Occipital lobe (tissue), 2 donors: ENCODE data around the gene DENND5B. TPM values are rescaled to one million over a fixed set of nuclear protein-coding genes. Genes with fewer than 3 reads are reported as not detected.
"Not testable (repeated sequence)": the region's sequence is repeated elsewhere in the genome, so short reads cannot be mapped to it uniquely, and the experiment has no call there.

Source experiments
- DNase-seq: peaks from one replicate; lab custom pipeline; 2025; lab: John Stamatoyannopoulos, UW
- total RNA-seq: library from RNA; depleted of rRNA; stranded (reverse); fragments of >200 nt; gene quantifications from one replicate; pipeline ENCODE4 v1.2.3, GENCODE V29; 2014

The DENND5B gene
- total RNA-seq, 1 donor from 2014 or later = 57.1 TPM

DNA sequence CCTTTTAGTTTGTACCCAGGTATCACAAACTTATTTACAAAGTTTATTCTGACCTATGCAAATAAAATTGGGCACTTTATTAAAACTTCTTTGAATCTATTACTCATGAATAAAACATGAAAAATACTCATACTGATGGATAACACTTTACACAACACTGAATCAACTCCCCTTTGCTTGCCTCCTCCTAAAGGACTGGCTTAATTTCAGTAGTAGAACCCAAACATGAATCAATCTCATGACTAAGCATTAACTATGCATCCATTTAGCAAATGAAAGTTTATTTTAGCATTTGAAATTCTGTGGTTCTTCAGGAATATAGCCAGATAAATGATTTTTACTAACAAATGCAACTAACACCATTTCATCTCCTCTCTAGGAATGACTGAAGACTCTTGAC, 32.4 kb downstream of the DENND5B start:
- DNase-seq = no peak

DNA sequence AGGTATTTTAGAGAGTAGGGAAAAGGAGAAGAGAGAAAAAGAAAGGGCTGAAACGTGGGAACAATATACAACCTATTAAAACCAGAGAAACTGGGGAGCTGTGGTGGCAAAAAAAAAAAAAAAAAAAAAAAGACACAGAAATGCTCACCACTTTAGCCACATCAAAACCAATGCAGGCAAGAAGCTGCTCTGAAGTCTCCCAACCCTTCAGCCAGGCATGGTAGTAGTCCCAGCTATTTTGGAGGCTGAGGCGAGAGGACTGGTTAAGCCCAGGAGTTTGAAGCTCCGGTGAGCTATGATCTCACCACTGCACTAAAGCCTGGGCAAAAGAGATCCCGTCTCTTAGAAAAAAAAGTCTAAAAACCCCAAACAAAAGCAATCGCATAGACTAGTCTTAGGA, 33.2 kb downstream of the DENND5B start:
- no peak for DNase-seq

DNA sequence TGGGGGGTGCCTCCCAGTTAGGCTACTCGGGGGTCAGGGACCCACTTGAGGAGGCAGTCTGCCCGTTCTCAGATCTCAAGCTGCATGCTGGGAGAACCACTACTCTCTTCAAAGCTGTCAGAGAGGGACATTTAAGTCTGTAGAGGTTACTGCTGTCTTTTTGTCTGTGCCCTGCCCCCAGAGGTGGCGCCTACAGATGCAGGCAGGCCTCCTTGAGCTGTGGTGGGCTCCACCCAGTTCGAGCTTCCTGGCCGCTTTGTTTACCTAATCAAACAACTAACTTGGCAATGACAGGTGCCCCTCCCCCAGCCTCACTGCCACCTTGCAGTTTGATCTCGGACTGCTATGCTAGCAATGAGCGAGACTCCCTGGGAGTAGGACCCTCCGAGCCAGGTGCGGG, 35.5 kb downstream of the DENND5B start:
- DNase-seq = not testable (repeated sequence)

DNA sequence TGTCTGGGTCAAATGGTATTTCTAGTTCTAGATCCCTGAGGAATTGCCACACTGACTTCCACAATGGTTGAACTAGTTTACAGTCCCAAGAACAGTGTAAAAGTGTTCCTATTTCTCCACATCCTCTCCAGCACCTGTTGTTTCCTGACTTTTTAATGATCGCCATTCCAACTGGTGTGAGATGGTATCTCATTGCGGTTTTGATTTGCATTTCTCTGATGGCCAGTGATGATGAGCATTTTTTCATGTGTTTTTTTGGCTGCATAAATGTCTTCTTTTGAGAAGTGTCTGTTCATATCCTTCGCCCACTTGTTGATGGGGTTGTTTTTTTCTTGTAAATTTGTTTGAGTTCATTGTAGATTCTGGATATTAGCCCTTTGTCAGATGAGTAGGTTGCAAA, 40.3 kb downstream of the DENND5B start:
- DNase-seq = not testable (repeated sequence)

DNA sequence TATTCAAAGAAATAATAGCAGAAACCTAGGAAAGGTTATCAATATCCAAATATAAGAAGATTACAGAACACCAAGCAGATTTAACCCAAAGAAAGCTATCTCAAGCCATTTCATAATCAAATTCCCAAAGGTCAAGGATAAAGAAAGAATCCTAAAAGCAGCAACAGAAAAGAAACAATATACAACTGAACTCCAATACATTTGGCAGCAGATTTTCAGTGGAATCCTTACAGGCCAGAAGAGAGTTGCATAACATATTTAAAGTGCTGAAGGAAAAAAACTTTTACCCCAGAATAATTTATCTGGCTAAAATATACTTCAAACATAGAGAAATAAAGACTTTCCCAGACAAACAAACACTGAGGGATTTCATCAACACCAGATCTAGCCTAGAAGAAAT, 54.3 kb downstream of the DENND5B start:
- DNase-seq = no peak

DNA sequence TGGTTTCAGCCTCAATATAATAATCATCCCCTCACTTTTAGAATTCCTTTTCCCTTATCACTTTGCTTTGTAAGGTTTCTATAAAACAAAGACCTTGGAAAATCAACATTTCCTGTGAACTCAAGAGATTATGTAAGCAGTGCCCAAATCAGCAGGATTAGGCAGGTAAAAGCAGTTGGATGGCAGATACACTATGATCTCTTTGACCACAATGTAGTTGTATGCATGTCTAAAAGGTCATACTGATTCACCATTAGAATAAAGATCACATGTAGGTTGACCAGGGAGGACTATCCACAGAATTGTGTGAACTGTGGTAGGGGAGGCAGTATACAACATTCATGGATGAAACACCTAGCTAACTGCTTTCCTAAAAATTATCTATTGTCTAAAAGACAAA, 57.5 kb downstream of the DENND5B start:
- no peak for DNase-seq

DNA sequence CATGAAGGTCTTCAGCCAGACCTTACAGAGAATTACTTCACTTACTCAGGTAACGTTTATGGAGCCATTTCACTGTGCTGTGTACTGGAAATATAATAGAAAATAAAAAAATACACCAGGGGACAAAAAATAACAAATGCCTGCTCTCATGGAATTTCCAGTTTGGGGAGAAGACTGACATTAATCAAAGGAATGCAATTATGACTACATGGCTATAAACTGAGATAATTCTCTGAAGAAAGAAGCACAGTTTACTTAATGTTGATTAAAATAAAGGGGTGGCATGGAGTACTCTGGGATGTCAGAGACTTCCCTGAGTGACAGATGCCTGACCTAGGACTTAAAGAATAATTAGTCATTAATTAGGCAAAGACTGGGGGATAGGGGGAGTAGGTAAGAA, 59.0 kb downstream of the DENND5B start:
- no peak for DNase-seq

DNA sequence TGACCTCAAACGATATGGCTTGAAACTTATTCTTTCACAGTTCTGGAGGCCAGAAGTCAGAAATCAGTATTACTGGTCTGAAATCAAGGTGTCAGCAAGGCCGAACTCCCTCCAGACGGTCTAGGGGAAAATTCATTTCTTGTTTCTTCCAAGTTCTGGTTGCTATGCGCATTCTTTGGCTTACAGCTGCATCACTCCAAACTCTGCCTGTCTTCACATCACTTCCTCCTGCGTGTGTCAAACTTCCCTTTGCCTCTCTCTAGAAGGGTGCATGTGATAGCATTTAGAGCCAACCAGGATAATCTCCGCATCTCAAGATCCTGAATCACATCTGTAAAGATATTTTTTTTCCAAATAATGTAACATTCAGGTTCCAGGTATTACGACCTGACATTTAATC, 62.8 kb downstream of the DENND5B start:
- no peak for DNase-seq

DNA sequence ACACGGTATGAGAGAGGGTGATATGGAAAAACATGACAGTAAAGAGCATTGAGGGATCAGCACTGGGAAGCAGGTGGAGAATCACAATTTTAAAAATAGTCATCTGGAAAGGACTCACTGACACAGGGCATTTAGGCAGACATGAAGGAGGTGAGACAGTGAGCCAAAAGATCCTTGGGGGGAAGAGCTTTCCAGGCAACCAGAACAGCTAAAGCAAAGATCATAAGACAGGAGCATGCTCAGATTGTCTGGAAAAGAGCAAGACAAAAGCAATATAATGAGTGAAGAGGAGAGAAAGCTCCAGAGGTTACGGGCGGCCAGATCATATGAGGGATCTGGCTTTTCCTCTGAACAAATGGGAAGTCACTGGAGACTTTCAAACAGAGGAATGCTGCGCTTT, 63.9 kb downstream of the DENND5B start:
- DNase-seq = no peak

DNA sequence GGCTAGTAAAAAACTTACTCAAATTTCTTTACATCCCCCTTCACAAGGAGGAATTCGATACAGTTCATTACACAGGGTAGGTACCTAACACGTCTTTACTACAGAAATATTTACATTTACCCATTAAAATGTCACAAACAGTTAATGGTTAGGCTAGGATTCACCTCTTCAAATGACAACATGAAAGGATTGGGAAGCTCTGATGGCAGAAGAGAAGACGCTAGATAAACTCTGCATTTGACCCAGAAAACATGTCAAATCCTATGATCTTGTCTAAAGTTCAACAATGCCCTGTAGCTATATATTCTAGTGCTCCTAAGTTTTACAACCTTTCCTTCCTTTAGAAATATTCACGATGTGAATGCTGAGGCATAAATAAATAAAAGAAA, 64.8 kb downstream of the DENND5B start:
- no peak for DNase-seq

DNA sequence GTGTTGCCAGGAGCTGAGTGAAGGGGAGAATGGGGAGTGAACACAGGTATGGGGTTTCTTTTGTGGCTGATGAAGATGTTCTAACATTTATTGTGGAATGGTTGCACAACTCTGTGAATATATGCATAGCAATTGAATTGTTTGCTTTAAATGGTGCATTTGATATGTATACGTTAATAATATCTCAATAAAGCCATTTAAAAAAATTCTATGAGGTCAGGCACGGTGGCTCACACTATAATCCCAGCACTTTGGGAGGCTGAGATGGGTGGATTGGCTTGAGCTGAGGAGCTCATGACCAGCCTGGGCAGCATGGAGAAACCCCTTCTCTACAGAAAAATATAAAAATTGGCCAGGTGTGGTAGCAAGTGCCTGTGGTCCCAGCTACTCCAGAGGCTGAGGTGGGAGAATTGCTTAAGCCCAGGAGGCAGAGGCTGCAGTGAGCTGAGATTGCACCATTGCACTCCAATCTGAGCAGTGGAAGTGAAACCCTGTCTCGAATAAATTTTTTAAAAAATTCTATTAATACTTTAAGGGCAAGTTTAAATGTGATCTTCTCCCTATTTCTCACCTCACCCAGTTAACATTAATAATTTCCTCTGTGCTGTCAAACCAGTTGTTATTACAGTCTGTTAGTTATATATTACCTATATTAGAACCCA, 65.3 kb downstream of the DENND5B start:
- no peak for DNase-seq

DNA sequence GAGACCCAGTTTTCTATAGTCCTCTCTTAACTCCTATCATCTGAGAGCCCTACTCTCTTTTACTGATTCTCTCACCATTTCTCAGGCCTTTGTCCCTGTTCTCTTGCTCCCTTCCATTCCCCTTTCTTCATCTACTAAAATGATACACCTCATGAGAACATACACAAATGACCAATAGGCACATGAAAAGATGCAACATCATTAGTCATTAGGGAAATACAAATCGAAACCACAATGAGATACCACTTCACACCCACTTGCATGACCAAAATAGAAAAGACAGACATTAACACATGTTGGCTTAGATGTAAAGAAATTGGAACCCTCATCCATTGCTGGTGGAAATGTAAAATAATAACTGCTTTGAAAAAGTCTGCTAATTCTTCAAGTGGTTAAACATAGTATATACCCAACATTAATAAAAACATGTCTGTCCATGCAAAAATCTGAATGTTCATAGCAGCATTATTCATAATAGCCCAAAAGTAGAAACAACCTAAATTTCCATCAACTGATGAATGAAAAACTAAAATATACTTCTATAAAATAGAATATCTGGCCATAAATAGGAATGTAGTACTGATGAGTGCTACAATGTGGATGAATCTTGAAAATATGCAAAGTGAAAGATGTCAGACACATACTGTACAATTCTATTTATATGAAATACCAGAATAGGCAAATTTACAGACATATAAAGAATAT, 66.0 kb downstream of the DENND5B start:
- DNase-seq = no peak

DNA sequence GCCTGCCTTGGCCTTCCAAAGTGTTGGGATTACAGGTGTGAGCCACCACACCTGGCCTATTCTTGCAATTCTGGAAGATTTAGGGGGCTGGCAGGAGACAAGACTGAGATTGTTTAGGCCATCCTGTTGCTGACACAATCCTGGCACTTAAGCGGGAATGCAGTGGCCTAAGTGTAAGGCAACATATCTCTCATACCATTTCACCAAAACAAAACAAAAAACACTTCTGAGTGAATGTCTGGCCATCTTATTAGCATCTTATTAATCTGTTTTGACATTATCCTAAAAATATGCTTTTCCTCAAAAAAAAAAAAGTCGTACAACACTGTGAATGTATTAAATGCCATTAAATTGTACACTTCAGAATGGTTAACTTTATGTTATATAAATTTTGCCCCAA, 67.6 kb downstream of the DENND5B start:
- no peak for DNase-seq

DNA sequence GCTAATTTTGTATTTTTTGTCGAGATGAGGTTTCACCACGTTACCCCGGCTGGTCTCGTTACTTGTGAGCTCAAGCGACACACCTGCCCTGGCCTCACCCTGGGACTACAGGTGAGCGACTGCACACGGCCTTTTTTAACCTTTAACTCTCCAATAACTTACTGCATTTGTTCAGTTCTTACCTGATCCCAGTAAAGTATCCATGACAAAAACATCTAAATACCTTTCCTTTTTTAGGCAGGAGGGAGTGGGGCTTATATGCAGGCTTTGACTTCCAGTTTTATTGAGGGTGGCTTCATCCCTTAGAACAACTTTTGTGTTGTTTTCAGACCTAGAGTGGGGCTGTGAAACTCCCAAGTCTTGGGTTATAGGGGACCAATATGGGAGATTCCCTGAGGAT, 68.3 kb downstream of the DENND5B start:
- DNase-seq = no peak

DNA sequence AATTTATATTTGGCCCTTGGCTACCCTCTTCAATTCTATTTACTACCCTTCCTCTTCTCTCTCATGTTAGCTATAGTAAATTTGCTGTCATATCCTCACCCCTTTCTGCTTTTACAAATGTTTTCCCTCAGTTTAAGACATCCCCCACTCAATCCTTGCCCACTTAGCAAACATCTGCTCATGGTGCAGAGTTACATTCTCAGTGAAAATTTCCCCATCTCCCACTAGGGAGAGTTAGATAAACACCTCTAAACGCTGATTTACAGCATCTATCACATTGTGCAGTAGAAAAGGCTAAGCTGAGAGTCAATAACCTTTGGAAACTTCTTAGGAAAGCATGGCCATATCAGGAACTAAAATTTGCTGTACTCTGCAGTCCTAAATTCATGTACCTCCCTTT, 69.0 kb downstream of the DENND5B start:
- DNase-seq = no peak

DNA sequence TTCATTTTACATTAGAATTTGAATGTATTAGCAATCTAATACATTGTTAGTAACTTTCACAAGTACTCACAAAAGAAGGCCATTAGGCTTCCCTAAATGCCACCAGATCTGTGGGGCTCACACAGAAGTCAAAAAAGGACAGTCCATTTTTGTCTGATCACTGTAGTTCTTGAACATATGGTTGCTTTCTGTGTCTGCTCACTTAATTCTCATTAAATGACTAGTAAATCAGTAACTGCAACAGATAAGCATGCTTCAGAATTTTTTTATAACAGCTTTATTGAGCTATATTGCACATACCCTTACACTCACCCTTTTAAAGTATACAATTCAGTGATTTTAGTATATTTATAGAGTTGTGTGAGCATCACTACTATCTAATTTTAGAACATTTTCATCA, 71.4 kb downstream of the DENND5B start:
- DNase-seq = no peak

DNA sequence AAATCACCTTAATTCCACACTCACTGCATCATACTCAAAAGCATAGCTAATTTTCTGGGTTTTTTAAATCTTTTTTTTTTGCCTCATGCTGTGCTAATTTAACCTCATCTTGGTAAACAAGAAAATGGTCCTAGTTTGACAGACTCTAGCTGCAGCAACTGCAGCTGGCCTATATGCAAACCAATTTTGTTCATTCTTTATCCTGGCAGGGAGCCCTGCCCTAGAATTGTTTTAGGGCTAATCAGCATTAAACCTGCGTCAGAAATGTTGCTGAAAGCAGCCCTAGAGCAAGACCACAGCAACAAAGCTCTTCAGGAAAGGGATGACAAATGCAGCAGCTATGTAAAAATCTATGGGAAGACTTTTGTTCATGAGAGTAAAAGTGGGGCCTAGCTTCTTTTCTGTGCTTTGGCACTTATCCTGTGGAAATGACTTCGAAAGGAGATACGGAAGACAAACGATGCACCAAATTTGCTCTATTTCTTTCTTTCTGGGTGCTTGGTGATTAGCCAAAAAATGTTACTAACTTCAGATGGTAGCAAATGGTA, 72.2 kb downstream of the DENND5B start:
- DNase-seq = peak; percentile 12

DNA sequence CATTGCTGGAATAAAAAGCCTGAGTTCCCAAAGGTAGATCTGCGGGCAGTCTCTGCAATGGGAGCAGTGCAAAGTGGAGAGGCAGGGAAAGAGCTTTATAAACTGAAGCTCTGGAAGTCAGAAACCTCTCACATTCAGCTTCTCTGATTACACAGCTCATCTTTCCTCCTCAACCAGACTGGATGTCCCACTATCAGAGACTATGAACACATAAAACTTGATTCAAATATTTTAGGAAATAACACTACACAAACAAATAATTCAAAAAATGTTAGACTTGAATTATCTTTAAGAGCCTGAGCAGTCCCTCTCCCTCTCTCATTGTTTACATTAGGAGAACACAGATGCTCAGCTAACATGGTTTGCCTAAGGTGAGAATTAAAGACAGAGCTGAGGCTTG, 72.9 kb downstream of the DENND5B start:
- DNase-seq = no peak

DNA sequence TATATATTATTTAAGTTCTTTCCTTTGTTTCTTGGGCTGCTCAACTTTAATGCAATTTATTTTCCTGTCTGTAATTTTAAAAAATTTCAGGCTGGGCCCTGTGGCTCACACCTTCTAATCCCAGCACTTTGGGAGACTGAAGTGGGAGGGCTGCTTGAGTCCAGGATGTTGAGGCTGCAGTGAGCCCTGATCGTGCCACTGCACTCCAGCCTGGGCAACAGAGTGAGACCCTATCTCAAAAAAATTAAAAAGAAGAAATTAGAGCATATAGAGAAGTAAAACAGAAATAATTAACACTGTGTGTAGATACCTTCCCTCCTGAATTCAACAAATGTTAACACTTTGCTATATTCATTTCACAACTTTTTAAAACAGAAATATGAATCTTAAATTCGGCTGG, 74.2 kb downstream of the DENND5B start:
- DNase-seq = no peak

DNA sequence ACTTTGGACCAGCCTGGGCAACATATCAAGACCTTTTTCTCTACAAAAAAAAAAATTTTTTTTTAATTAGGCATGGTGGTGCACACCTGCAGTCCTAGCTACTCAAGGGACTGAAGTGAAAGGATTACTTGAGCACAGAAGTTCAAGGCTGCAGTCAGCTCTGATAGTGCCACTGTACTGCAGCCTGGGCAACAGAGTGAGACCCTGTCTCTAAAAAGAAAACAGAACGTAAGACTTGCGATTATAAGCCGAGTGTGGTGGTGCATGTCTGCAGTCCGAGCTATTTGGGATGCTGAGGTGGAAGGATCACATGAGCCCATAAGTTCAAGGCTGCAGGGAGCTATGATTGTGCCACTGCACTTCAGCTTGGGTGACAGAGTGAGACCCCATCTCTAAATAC, 76.0 kb downstream of the DENND5B start:
- DNase-seq = no peak

DNA sequence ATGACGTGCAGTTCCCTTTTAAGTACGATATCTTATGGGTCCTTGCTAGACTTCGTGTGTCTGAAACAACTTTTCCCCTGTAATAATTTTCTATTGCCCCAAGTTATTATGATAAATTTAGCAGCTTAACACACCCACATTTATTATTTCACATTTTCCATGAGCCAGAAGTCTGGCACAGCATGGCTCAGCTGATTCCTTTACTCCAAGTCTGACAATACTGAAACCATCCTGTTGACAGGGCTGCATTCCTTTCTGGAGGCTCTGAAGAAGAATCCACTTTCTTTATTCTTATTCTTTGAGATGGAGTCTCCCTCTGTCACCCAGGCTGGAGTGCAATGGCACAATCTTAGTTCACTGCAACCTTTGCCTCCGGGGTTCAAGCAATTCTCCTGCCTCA, 80.9 kb downstream of the DENND5B start:
- no peak for DNase-seq

DNA sequence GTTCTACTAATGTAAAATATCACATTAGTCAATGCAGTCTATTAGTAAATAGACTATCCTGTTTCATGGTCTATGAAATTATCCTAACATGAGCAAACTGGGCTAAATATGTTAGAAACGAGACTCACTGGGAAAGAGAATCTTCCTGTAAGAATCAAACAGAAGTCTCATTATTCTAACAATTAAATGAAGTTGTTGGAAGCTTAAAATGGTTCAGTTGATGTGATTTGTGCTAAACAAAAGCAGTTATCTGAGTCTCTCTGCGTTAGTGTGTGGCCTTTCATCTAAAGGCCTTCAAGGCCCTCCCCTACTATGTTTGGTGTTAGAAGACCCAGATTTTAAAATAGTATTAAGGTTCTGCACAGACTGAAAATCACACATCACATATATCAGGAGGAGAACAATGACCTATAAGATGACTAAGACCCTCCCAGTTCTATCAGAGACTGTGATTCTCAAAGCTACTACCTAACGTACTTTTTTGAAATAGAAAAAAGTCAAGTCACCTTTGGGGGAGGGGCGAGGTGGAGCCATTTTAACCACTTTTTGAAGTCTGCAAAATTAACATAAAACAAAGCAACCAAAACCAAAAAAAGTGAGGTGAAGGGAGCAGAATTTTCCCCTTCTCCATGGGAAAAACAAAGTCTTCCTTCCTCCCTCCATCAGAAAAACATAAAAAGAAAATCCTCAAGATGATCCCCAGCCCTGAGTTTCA, 82.3 kb downstream of the DENND5B start:
- DNase-seq = no peak

DNA sequence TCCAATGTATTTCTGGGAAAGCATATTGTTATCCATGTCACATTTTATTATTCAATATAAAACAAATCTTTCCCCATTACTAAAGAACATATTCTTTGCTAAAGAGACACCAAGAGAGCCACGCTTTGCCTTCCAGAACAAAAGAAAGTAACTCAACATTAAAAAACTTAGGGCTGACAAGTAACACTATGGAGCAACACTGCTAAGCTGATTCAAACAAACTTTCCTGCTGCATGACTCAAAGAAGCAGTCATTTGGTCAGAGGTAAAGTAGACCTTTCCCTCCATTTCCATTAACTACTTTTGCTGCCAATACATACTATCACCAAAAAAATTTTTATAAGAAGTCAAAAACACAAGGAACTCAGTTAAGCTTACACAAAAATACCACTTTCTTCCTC, 83.0 kb downstream of the DENND5B start:
- DNase-seq = no peak
